K562 (cell line): ENCODE data around the gene SLCO1B1. TPM values are rescaled to one million over a fixed set of nuclear protein-coding genes. Genes with fewer than 3 reads are reported as not detected.

Experiments
- ATAC-seq: fragments of 200-7000 bp; cut with Tn5 transposase; 3 replicates; pipeline ENCODE4 v1.9.1; 2020; ENCODE audit warnings: moderate library complexity
- BruUV-seq: library from RNA; stranded (reverse); fragments of 400-500 nt; replicated peaks from 2 replicates; lab custom pipeline; 2021; lab: Mats Ljungman, UMichigan
- CTCF ChIA-PET: fragments of 300-600 bp; formaldehyde crosslinking; extraction: SDS; loops from one replicate; lab custom pipeline; 2021; ENCODE audit warnings: low intra/inter-chr PET ratio; lab: Yijun Ruan, JAX
- POLR2A ChIA-PET: fragments of 300-600, 350-650 bp; sonication (Branson Sonifier 250); formaldehyde crosslinking; extraction: SDS; loops from one replicate; lab custom pipeline; 2021; ENCODE audit warnings: antibody characterized with exemption, inconsistent platforms; lab: Yijun Ruan, JAX
- DNase-seq, 4 experiments: peaks; one replicate each; pipeline versions ENCODE4 v3.0.0 to v3.0.0-alpha.2; 2011 to 2018; ENCODE audit warnings: low spot score in 3 of 4, mixed read lengths in 3 of 4; ENCODE audit errors: extremely low read depth in 1 of 4
- FAIRE-seq: peaks from 2 replicates; lab custom pipeline; 2011; peaks lifted over from hg19 to GRCh38; lab: Jason Lieb, UNC
- H2AFZ ChIP-seq: 2 replicates; pipeline ENCODE4 v1.6.0; 2011; ENCODE audit warnings: low read depth, low read length, control low read depth, inconsistent platforms
- H3K27ac ChIP-seq: fragments of 200-600 bp; 3 replicates; pipeline ENCODE4 v1.8.0; 2011; ENCODE audit warnings: low read depth, mild to moderate bottlenecking, control low read depth, inconsistent platforms, low read length, moderate library complexity, mixed read lengths; ENCODE audit errors: extremely low read depth
- H3K27me3 ChIP-seq, 2 experiments: fragments of 300-600 bp in 1 of 2; 2 replicates in 1 of 2; 3 replicates in 1 of 2; pipeline versions ENCODE4 v1.6.0 to v1.8.0; 2011; ENCODE audit warnings: inconsistent platforms in 2 of 2, low read length in 2 of 2, mild to moderate bottlenecking in 1 of 2, mixed read lengths in 1 of 2, moderate library complexity in 1 of 2; ENCODE audit not compliant: control insufficient read depth in 2 of 2, insufficient read depth in 2 of 2
- H3K36me3 ChIP-seq: fragments of 300-600 bp; 3 replicates; pipeline ENCODE4 v1.8.0; 2011; ENCODE audit warnings: mild to moderate bottlenecking, low read length, inconsistent platforms; ENCODE audit not compliant: control insufficient read depth, insufficient read depth
- H3K4me1 ChIP-seq, 2 experiments: fragments of 200-600 bp in 1 of 2; replicated peaks in 1 of 2; 2 replicates in 1 of 2; 3 replicates in 1 of 2; pipeline versions ENCODE4 v1.5.1 to v1.8.0; 2011; ENCODE audit warnings: inconsistent platforms in 2 of 2, low read length in 2 of 2, mild to moderate bottlenecking in 1 of 2, mixed read lengths in 1 of 2, moderate library complexity in 1 of 2; ENCODE audit not compliant: control insufficient read depth in 2 of 2, insufficient read depth in 2 of 2
- H3K4me2 ChIP-seq: 2 replicates; pipeline ENCODE4 v1.6.1; 2011; ENCODE audit warnings: low read length, control low read depth, inconsistent platforms, mixed read lengths; ENCODE audit not compliant: insufficient read depth
- H3K4me3 ChIP-seq: fragments of 200-600 bp; sonication (generic), shearing (Covaris generic); 2 replicates; pipeline ENCODE4 v1.5.1; 2016; ENCODE audit warnings: control low read depth, inconsistent platforms
- H3K79me2 ChIP-seq: fragments of 200-600 bp; 3 replicates; pipeline ENCODE4 v1.8.0; 2011; ENCODE audit warnings: low read length, inconsistent platforms; ENCODE audit not compliant: control insufficient read depth, insufficient read depth
- H3K9ac ChIP-seq, 2 experiments: 2 replicates each; pipeline versions ENCODE4 v1.6.0 to v1.6.1; 2011; ENCODE audit warnings: low read depth in 2 of 2, low read length in 2 of 2, control low read depth in 1 of 2, inconsistent platforms in 1 of 2, mild to moderate bottlenecking in 1 of 2, mixed read lengths in 1 of 2; ENCODE audit not compliant: insufficient read depth in 1 of 2
- H3K9me1 ChIP-seq: one replicate; pipeline ENCODE4 v1.6.0; 2011; ENCODE audit warnings: inconsistent platforms, mild to moderate bottlenecking, low read length, moderate library complexity; ENCODE audit not compliant: control insufficient read depth, insufficient read depth
- H3K9me3 ChIP-seq: replicated peaks from 2 replicates; pipeline ENCODE4 v1.5.1; 2011; ENCODE audit warnings: low read depth, low read length, inconsistent platforms; ENCODE audit not compliant: control insufficient read depth, insufficient read depth
- H4K20me1 ChIP-seq: replicated peaks from 2 replicates; pipeline ENCODE4 v1.6.1; 2011; ENCODE audit warnings: low read length, inconsistent platforms, mixed read lengths; ENCODE audit not compliant: control insufficient read depth, insufficient read depth
- ARID3B ChIP-seq: fragments of 250-450 bp; sonication (Bioruptor Pico); IDR thresholded peaks from 2 replicates; pipeline ENCODE4 v1.4.0; 2020; ENCODE audit warnings: borderline replicate concordance
- ATF3 ChIP-seq, 2 experiments: fragments of 450-650 bp in 1 of 2; sonication (generic) in 1 of 2; formaldehyde crosslinking in 1 of 2; IDR thresholded peaks in 1 of 2; conservative IDR thresholded peaks in 1 of 2; 2 replicates each; pipeline versions ENCODE4 v1.6.1 to v1.8.1; 2016 to 2023; ENCODE audit warnings: mild to moderate bottlenecking in 2 of 2, moderate library complexity in 2 of 2, inconsistent platforms in 1 of 2, missing genetic modification reagents in 1 of 2
- E4F1 ChIP-seq: fragments of 250-450 bp; sonication (Bioruptor Pico); IDR thresholded peaks from 2 replicates; pipeline ENCODE4 v1.5.0; 2021; ENCODE audit warnings: mild to moderate bottlenecking, borderline replicate concordance
- RAD51 ChIP-seq: fragments of 450-650 bp; IDR thresholded peaks from 2 replicates; pipeline ENCODE4 v1.7.1; 2016; ENCODE audit warnings: low read depth, mild to moderate bottlenecking, borderline replicate concordance
- SLC30A9 ChIP-seq: fragments of 250-450 bp; sonication (Bioruptor Pico); IDR thresholded peaks from 2 replicates; pipeline ENCODE4 v1.8.0; 2022; ENCODE audit warnings: mild to moderate bottlenecking, moderate library complexity
- TCFL5 ChIP-seq: fragments of 250-450 bp; sonication (Bioruptor Pico); conservative IDR thresholded peaks from 2 replicates; pipeline ENCODE4 v1.6.1; 2021; ENCODE audit warnings: mild to moderate bottlenecking, moderate library complexity, matching md5 sums
- ZFPM2 ChIP-seq: fragments of 250-450 bp; sonication (Bioruptor Pico); IDR thresholded peaks from 2 replicates; pipeline ENCODE4 v1.5.1; 2022; ENCODE audit warnings: mild to moderate bottlenecking
- ZNF384 ChIP-seq: IDR thresholded peaks from 2 replicates; pipeline ENCODE4 v1.6.1; 2012; ENCODE audit warnings: low read depth, low read length, improper control_type of control experiment
- WGBS: fragments of 100-300 bp; shearing (Covaris generic); methylation state at CpG from one replicate; pipeline ENCODE4 v1.1.6; 2016; ENCODE audit warnings: low coverage, mixed read lengths; ENCODE audit not compliant: insufficient coverage; ENCODE audit errors: missing lambda C conversion rate; 5-methylcytosine and 5-hydroxymethylcytosine counted together
- in situ Hi-C: fragments of 300-500 bp; cut with MboI; formaldehyde crosslinking; loops from 4 replicates; pipeline ENCODE4 v1.15.0; 2018; ENCODE audit warnings: inconsistent platforms, mixed read lengths
- intact Hi-C: fragments of 100-400 bp; cut with micrococcal nuclease; formaldehyde crosslinking; loops from 2 replicates; pipeline ENCODE4 v1.14.2; 2022
- polyA plus RNA-seq, 8 experiments: library from polyadenylated mRNA; depleted of rRNA in 4 of 8; stranded (reverse) in 5 of 8; unstranded in 3 of 8; fragments of >200 nt; fragmentation: Nextera tagmentation in 2 of 8; fragmentation: Illumina TruSeq in 1 of 8; extraction: Ambion mirVana in 2 of 8; extraction: Trizol in 1 of 8; gene quantifications; 2 replicates each; pipeline versions ENCODE4 v1.2.1 to v1.2.3, GENCODE V29; 2011 to 2014; ENCODE audit warnings: inconsistent platforms in 1 of 8, missing spikeins in 1 of 8
- total RNA-seq, 7 experiments: library from RNA; depleted of rRNA in 6 of 7; stranded (reverse); fragments of >200 nt in 6 of 7; fragmentation: Illumina TruSeq in 2 of 7; extraction: Trizol in 2 of 7; gene quantifications; 2 replicates each; pipeline versions ENCODE4 v1.2.1 to v1.2.3, GENCODE V29; 2011 to 2021; ENCODE audit warnings: low replicate concordance in 1 of 7

Gene SLCO1B1
- total and polyA plus RNA-seq, 9 of the 15 experiments (the other 6 are each of a cell fraction or from before 2014, with no cell fraction given): 0.04 TPM; not detected in 8

GRCh38 chr12:21118760-21119159 lies 12.2 kb upstream of the SLCO1B1 start:
- Histone ChIP-seq H3K4me3 (no peak overlapping the region), H3K9me3 (no peaks in the 10 kb centered on the region), H3K4me2 (no peak overlapping the region), H2AFZ (no peak overlapping the region), H3K27ac (no peak overlapping the region), H3K36me3 (no peaks in the 10 kb centered on the region), H3K79me2 (no peaks in the 10 kb centered on the region), H3K27me3 (no peaks in the 10 kb centered on the region), H4K20me1 (no peaks in the 10 kb centered on the region), H3K4me1 (no peaks in the 10 kb centered on the region), H3K9me1 (no peaks in the 10 kb centered on the region), H3K9ac (no peak overlapping the region)
- BruUV-seq: no TSS peak
- no peak for FAIRE-seq
- TF ChIP-seq ATF3 (IDR thresholded peaks at IDR 0.05): no peak
- no peak for TF ChIP-seq ATF3 (CRISPR knock-in tag; conservative IDR thresholded peaks at IDR 0.05)
- TF ChIP-seq RAD51: no peak
- no peak for TF ChIP-seq ZFPM2 (CRISPR knock-in tag)
- TF ChIP-seq ZNF384: no peak
- no peak for TF ChIP-seq ARID3B
- TF ChIP-seq SLC30A9: no peak
- TF ChIP-seq TCFL5: no peak
- no peak for TF ChIP-seq E4F1 (CRISPR knock-in tag)
- in situ Hi-C loops (no loop called here), intact Hi-C loops (no loop called here)
- DNase-seq: no peak
- 0% methylated on average over 1 of the region's 1 CpG for WGBS
- no peak for ATAC-seq
- ChIA-PET CTCF (no interaction called here), POLR2A (no interaction called here)
